Activated CD4-positive, CD25-positive, alpha-beta regulatory T cell treated with anti-CD3 and anti-CD28 coated beads, Interleukin-2, amount 50 U/mL, for 24 hours (primary cell): Measurements from ENCODE around the gene DNASE1L3.
"Not testable (repeated sequence)": the region's sequence is repeated elsewhere in the genome, so short reads cannot be mapped to it uniquely, and the experiment has no call there.

Experiments
- ATAC-seq, 2 donors: fragments of 150-1000 bp; cut with Tn5 transposase; one replicate each; pipeline ENCODE4 v1.10.0; 2021; ENCODE audit warnings: mild to moderate bottlenecking in 1 of 2, moderate library complexity in 1 of 2

DNASE1L3 gene

GRCh38 chr3:58234516-58234931 lies 23.8 kb upstream of the DNASE1L3 start:
- ATAC-seq = no peak

- ATAC-seq = no peak
Observed at GRCh38 chr3:58231666-58232065, 20.9 kb upstream of the DNASE1L3 start.

GRCh38 chr3:58230876-58231552 lies 20.2 kb upstream of the DNASE1L3 start:
- ATAC-seq = no peak

- not testable (repeated sequence) for ATAC-seq
Observed at GRCh38 chr3:58227933-58228332, 17.2 kb upstream of the DNASE1L3 start.

GRCh38 chr3:58223855-58224254 lies 13.1 kb upstream of the DNASE1L3 start:
- no peak for ATAC-seq

GRCh38 chr3:58222161-58222724 lies 11.5 kb upstream of the DNASE1L3 start:
- ATAC-seq = no peak

GRCh38 chr3:58218904-58219303 lies 8.1 kb upstream of the DNASE1L3 start:
- no peak for ATAC-seq

- ATAC-seq = peak; percentile 23 to 31
Observed at GRCh38 chr3:58217209-58217811, 6.5 kb upstream of the DNASE1L3 start.

GRCh38 chr3:58216496-58217195 lies 5.9 kb upstream of the DNASE1L3 start:
- no peak for ATAC-seq

- no peak for ATAC-seq
Observed at GRCh38 chr3:58215317-58216025, 4.7 kb upstream of the DNASE1L3 start.

- ATAC-seq = peak; percentile 94 to 95
Observed at GRCh38 chr3:58214484-58215316, 3.9 kb upstream of the DNASE1L3 start.

- ATAC-seq = no peak
Observed at GRCh38 chr3:58209933-58210332, 839 bp downstream of the DNASE1L3 start.

- no peak for ATAC-seq
Observed at GRCh38 chr3:58207954-58208353, 2.8 kb downstream of the DNASE1L3 start.

GRCh38 chr3:58206406-58207011 lies 4.3 kb downstream of the DNASE1L3 start:
- peak; percentile 47 to 85 for ATAC-seq

GRCh38 chr3:58205981-58206380 lies 4.8 kb downstream of the DNASE1L3 start:
- no peak for ATAC-seq

- ATAC-seq = no peak
Observed at GRCh38 chr3:58204720-58205119, 6.1 kb downstream of the DNASE1L3 start.

GRCh38 chr3:58203541-58203940 lies 7.2 kb downstream of the DNASE1L3 start:
- no peak for ATAC-seq

- ATAC-seq = peak in 1 of 2 donors; percentile 14
Observed at GRCh38 chr3:58202917-58203360, 7.8 kb downstream of the DNASE1L3 start.

- ATAC-seq = not testable (repeated sequence)
Observed at GRCh38 chr3:58201451-58201850, 9.3 kb downstream of the DNASE1L3 start.

- no peak for ATAC-seq
Observed at GRCh38 chr3:58200846-58201355, 9.9 kb downstream of the DNASE1L3 start.

GRCh38 chr3:58200121-58200709 lies 10.6 kb downstream of the DNASE1L3 start:
- ATAC-seq = no peak
